ENCODE results near the gene ITGAL.

Gene ITGAL

GRCh38 chr16:30524575-30525568 is 52.3 kb downstream of the ITGAL start:
- DNase-seq (no peak), ATAC-seq (ENCODE audit: insufficient read depth, low read depth) (no peak)
- H3K4me1 ChIP-seq (ENCODE audit: insufficient read depth, low read length), result peaks cover 29% of the 10 kb centered on the region
- H2AFZ ChIP-seq (ENCODE audit: low read depth, low read length), result no peak overlapping the region
- no peaks in the 10 kb centered on the region for H3K36me3 ChIP-seq (ENCODE audit: insufficient read depth, low read length)
- no peaks in the 10 kb centered on the region for H3K27me3 ChIP-seq (ENCODE audit: insufficient read depth, low read length, poor library complexity)
- no peaks in the 10 kb centered on the region for H4K20me1 ChIP-seq (ENCODE audit: insufficient read depth, low read length)
- H3K4me3 ChIP-seq (ENCODE audit: low read depth in 1 of 2, low read length in 2 of 2), result no peak overlapping the region
- H3K4me2 ChIP-seq (ENCODE audit: insufficient read depth, low read length), result no peak overlapping the region; the same call in 1 of the 2 replicates
- TF ChIP-seq EZH2 (IDR thresholded peaks at IDR 0.05; ENCODE audit: borderline replicate concordance, low read depth, low read length, severe bottlenecking) (no peak), CTCF (IDR thresholded peaks at IDR 0.05; ENCODE audit: borderline replicate concordance, extremely low read depth, low read length, poor library complexity, severe bottlenecking) (no peak)
- H3K79me2 ChIP-seq (ENCODE audit: insufficient read depth, low read length), result no peaks in the 10 kb centered on the region
- no peak overlapping the region for H3K27ac ChIP-seq (ENCODE audit: low read length)
- no peak overlapping the region for H3K9ac ChIP-seq (ENCODE audit: low read depth, low read length)
- H3K9me3 ChIP-seq (ENCODE audit: insufficient read depth, low read length, severe bottlenecking), result no peaks in the 10 kb centered on the region

GRCh38 chr16:30525844-30526136 is 53.2 kb downstream of the ITGAL start:
- H3K36me3 ChIP-seq (ENCODE audit: insufficient read depth, low read length), result peaks cover 2% of the 10 kb centered on the region; the same call in 1 of the 2 replicates
- no peak overlapping the region for H2AFZ ChIP-seq (ENCODE audit: low read depth, low read length)
- ATAC-seq (ENCODE audit: insufficient read depth, low read depth), result no peak

GRCh38 chr16:30526137-30526822 is 53.7 kb downstream of the ITGAL start, which contains the start of gene ZNF768:
Gene ZNF768 (minus strand): TSS chr16:30526566. CDS start chr16:30526413, 153 bp downstream.
- Histone ChIP-seq H3K79me2 (ENCODE audit: insufficient read depth, low read length) (no peaks in the 10 kb centered on the region), H3K9me3 (ENCODE audit: insufficient read depth, low read length, severe bottlenecking) (no peaks in the 10 kb centered on the region), H3K4me2 (ENCODE audit: insufficient read depth, low read length) (peak within 1 kb of the TSS; percentile 84), H3K4me1 (ENCODE audit: insufficient read depth, low read length) (peaks cover 29% of the 10 kb centered on the region), H4K20me1 (ENCODE audit: insufficient read depth, low read length) (no peaks in the 10 kb centered on the region), H3K27me3 (ENCODE audit: insufficient read depth, low read length, poor library complexity) (no peaks in the 10 kb centered on the region), H2AFZ (ENCODE audit: low read depth, low read length) (peak within 1 kb of the TSS; percentile 78), H3K4me3 (ENCODE audit: low read depth in 1 of 2, low read length in 2 of 2) (peak within 1 kb of the TSS; percentile 80 to 82; a peak in 3 of 4 replicates), H3K36me3 (ENCODE audit: insufficient read depth, low read length) (peaks cover 7% of the 10 kb centered on the region; the same call in 1 of the 2 replicates), H3K27ac (ENCODE audit: low read length) (peak within 1 kb of the TSS; percentile 89), H3K9ac (ENCODE audit: low read depth, low read length) (peak within 1 kb of the TSS; percentile 84)
- ATAC-seq (ENCODE audit: insufficient read depth, low read depth) (no peak), DNase-seq (peak; percentile 26)
- TF ChIP-seq EZH2 (IDR thresholded peaks at IDR 0.05; ENCODE audit: borderline replicate concordance, low read depth, low read length, severe bottlenecking) (no peak), CTCF (IDR thresholded peaks at IDR 0.05; ENCODE audit: borderline replicate concordance, extremely low read depth, low read length, poor library complexity, severe bottlenecking) (no peak)

More at GRCh38 chr16:30525844-30526136, 53.2 kb downstream of the ITGAL start:
- H3K9ac ChIP-seq (ENCODE audit: low read depth, low read length), result peak overlapping the region; percentile 84
- no peak overlapping the region for H3K27ac ChIP-seq (ENCODE audit: low read length)
- no peak for DNase-seq
- H3K27me3 ChIP-seq (ENCODE audit: insufficient read depth, low read length, poor library complexity), result no peaks in the 10 kb centered on the region
- H3K9me3 ChIP-seq (ENCODE audit: insufficient read depth, low read length, severe bottlenecking), result no peaks in the 10 kb centered on the region
- H3K4me3 ChIP-seq (ENCODE audit: low read depth in 1 of 2, low read length in 2 of 2), result peak overlapping the region in 1 of 2 experiments; percentile 80; a peak in 3 of 4 replicates
- H3K79me2 ChIP-seq (ENCODE audit: insufficient read depth, low read length), result no peaks in the 10 kb centered on the region
- H3K4me1 ChIP-seq (ENCODE audit: insufficient read depth, low read length), result peaks cover 29% of the 10 kb centered on the region
- TF ChIP-seq CTCF (IDR thresholded peaks at IDR 0.05; ENCODE audit: borderline replicate concordance, extremely low read depth, low read length, poor library complexity, severe bottlenecking) (no peak), EZH2 (IDR thresholded peaks at IDR 0.05; ENCODE audit: borderline replicate concordance, low read depth, low read length, severe bottlenecking) (no peak)
- H3K4me2 ChIP-seq (ENCODE audit: insufficient read depth, low read length), result peak overlapping the region; percentile 84
- no peaks in the 10 kb centered on the region for H4K20me1 ChIP-seq (ENCODE audit: insufficient read depth, low read length)
